KOPT-K1 (cell line): ENCODE data around the gene SPATA45.
A peak's percentile ranks its signal among the peaks of the same experiment; 100 is the strongest.
"Not testable (repeated sequence)": the region's sequence is repeated elsewhere in the genome, so short reads cannot be mapped to it uniquely, and the experiment has no call there.

Experiments
- H3K27ac ChIP-seq: fragments of 200-600 bp; sonication (generic); 2 replicates; pipeline ENCODE4 v1.5.1; 2016; ENCODE audit warnings: antibody characterized with exemption, mild to moderate bottlenecking, low read depth, low read length; ENCODE audit not compliant: poor library complexity, severe bottlenecking
- H3K36me3 ChIP-seq: fragments of 200-600 bp; sonication (generic); 2 replicates; pipeline ENCODE4 v1.5.1; 2017; ENCODE audit warnings: antibody characterized with exemption, mild to moderate bottlenecking, low read length, moderate library complexity; ENCODE audit not compliant: insufficient read depth
- H3K9me3 ChIP-seq: fragments of 200-600 bp; sonication (generic); 2 replicates; pipeline ENCODE4 v1.5.1; 2017; ENCODE audit warnings: antibody characterized with exemption, low read length, mild to moderate bottlenecking; ENCODE audit not compliant: insufficient read depth, poor library complexity, severe bottlenecking

The SPATA45 gene

GRCh38 chr1:212847549-212847948 lies at the start of gene SPATA45:
TSS of gene SPATA45 (minus strand) at chr1:212847649. CDS start at chr1:212836149, 11,500 bp downstream.
- H3K9me3 ChIP-seq: no peaks in the 10 kb centered on the region
- no peaks in the 10 kb centered on the region for H3K36me3 ChIP-seq
- no peak within 1 kb of the TSS for H3K27ac ChIP-seq

GRCh38 chr1:212892108-212892507 lies 44.7 kb upstream of the SPATA45 start:
- Histone ChIP-seq H3K36me3 (peaks cover 95% of the 10 kb centered on the region), H3K27ac (no peak overlapping the region), H3K9me3 (no peaks in the 10 kb centered on the region)

- Histone ChIP-seq H3K27ac (no peak overlapping the region), H3K36me3 (peaks cover 88% of the 10 kb centered on the region)
Measured at GRCh38 chr1:212884592-212884991, 37.1 kb upstream of the SPATA45 start.

GRCh38 chr1:212879947-212880690 lies 32.7 kb upstream of the SPATA45 start:
- Histone ChIP-seq H3K36me3 (peaks cover 76% of the 10 kb centered on the region), H3K9me3 (no peaks in the 10 kb centered on the region), H3K27ac (no peak overlapping the region)

More at GRCh38 chr1:212884592-212884991, 37.1 kb upstream of the SPATA45 start:
- no peaks in the 10 kb centered on the region for H3K9me3 ChIP-seq

- H3K36me3 ChIP-seq: peaks cover 76% of the 10 kb centered on the region
- no peak overlapping the region for H3K27ac ChIP-seq
- no peaks in the 10 kb centered on the region for H3K9me3 ChIP-seq
Measured at GRCh38 chr1:212878418-212878817, 31.0 kb upstream of the SPATA45 start.

- Histone ChIP-seq H3K27ac (no peak overlapping the region), H3K9me3 (no peaks in the 10 kb centered on the region), H3K36me3 (peaks cover 82% of the 10 kb centered on the region)
Measured at GRCh38 chr1:212873518-212873917, 26.1 kb upstream of the SPATA45 start.

GRCh38 chr1:212871976-212872375 lies 24.5 kb upstream of the SPATA45 start:
- H3K36me3 ChIP-seq: peaks cover 83% of the 10 kb centered on the region
- no peak overlapping the region for H3K27ac ChIP-seq
- no peaks in the 10 kb centered on the region for H3K9me3 ChIP-seq

- Histone ChIP-seq H3K9me3 (no peaks in the 10 kb centered on the region), H3K36me3 (peaks cover 68% of the 10 kb centered on the region), H3K27ac (no peak overlapping the region)
Measured at GRCh38 chr1:212867192-212867591, 19.7 kb upstream of the SPATA45 start.

GRCh38 chr1:212864201-212864600 lies 16.8 kb upstream of the SPATA45 start:
- Histone ChIP-seq H3K36me3 (peaks cover 65% of the 10 kb centered on the region), H3K9me3 (no peaks in the 10 kb centered on the region), H3K27ac (no peak overlapping the region)

GRCh38 chr1:212863345-212863744 lies 15.9 kb upstream of the SPATA45 start:
- peaks cover 56% of the 10 kb centered on the region for H3K36me3 ChIP-seq
- H3K9me3 ChIP-seq, H3K27ac ChIP-seq: not testable (repeated sequence)

GRCh38 chr1:212862111-212862690 lies 14.8 kb upstream of the SPATA45 start:
- Histone ChIP-seq H3K9me3 (no peaks in the 10 kb centered on the region), H3K36me3 (peaks cover 46% of the 10 kb centered on the region), H3K27ac (no peak overlapping the region)

GRCh38 chr1:212860713-212861581 lies 13.5 kb upstream of the SPATA45 start:
- H3K9me3 ChIP-seq: no peaks in the 10 kb centered on the region
- no peak overlapping the region for H3K27ac ChIP-seq
- peaks cover 35% of the 10 kb centered on the region for H3K36me3 ChIP-seq

- Histone ChIP-seq H3K9me3 (no peaks in the 10 kb centered on the region), H3K36me3 (peaks cover 25% of the 10 kb centered on the region), H3K27ac (peak overlapping the region; percentile 76)
Measured at GRCh38 chr1:212858461-212859265, 11.2 kb upstream of the SPATA45 start.

GRCh38 chr1:212857992-212858460 lies 10.6 kb upstream of the SPATA45 start, which contains the start of gene FLVCR1:
TSS of gene FLVCR1 (plus strand) at chr1:212858275. CDS start at chr1:212858453, 178 bp downstream.
- Histone ChIP-seq H3K36me3 (peaks cover 18% of the 10 kb centered on the region; the same call in 1 of the 2 replicates), H3K27ac (peak within 1 kb of the TSS; percentile 76), H3K9me3 (no peaks in the 10 kb centered on the region)
